Mucosa of descending colon (tissue), 3 donors: ENCODE data around the gene TEX261. TPM values are rescaled to one million over a fixed set of nuclear protein-coding genes. Genes with fewer than 3 reads are reported as not detected.
A peak's percentile ranks its signal among the peaks of the same experiment; 100 is the strongest.

Experiments used
- ATAC-seq: fragments of 200-7000 bp; cut with Tn5 transposase; one replicate; pipeline ENCODE4 v1.9.1; 2020; ENCODE audit warnings: mild to moderate bottlenecking, moderate library complexity
- DNase-seq, 3 donors: peaks; one replicate each; pipeline ENCODE4 v3.0.0-alpha.2; 2020
- H3K36me3 ChIP-seq: fragments of 200-600 bp; one replicate; pipeline ENCODE4 v1.8.0; 2021; ENCODE audit warnings: low read depth, mild to moderate bottlenecking
- H3K4me1 ChIP-seq: fragments of 200-600 bp; one replicate; pipeline ENCODE4 v1.8.0; 2021; ENCODE audit warnings: low read depth, mild to moderate bottlenecking
- H3K4me3 ChIP-seq: fragments of 200-600 bp; one replicate; pipeline ENCODE4 v1.8.0; 2021; ENCODE audit warnings: mild to moderate bottlenecking
- H3K9me3 ChIP-seq: fragments of 200-600 bp; one replicate; pipeline ENCODE4 v1.8.0; 2021; ENCODE audit warnings: mild to moderate bottlenecking
- intact Hi-C, 2 donors: fragments of 100-400 bp; cut with DNase I in 1 of 2; cut with micrococcal nuclease in 1 of 2; formaldehyde crosslinking; loops; one replicate each; pipeline versions ENCODE4 v1.11.0 to v1.11.1; 2022; cut with DNase I, micrococcal nuclease
- total RNA-seq, 3 donors: library from RNA; stranded (reverse); fragmentation: NEBNext Ultra II Directional in 2 of 3; extraction: Animal tissue kit (Norgen Biotek cat#: 25700) in 2 of 3; gene quantifications; one replicate each; pipeline versions ENCODE4 v1.2.1 to v1.2.4, GENCODE V29; 2021 to 2023
- TF ChIP-seq, protein P1 (sequence below): fragments of 200-600 bp; IDR thresholded peaks from one replicate; pipeline ENCODE4 v1.8.0; 2022; ENCODE audit warnings: antibody characterized with exemption, mild to moderate bottlenecking
- donor health status: DM: no; HTN: no; CAD: no; lungs with moderate emphysema.
- donor health status: DM: no; HTN: no; CAD: no.
- donor health status: DM: no; HTN: yes; CAD: no.

TEX261 gene
- total RNA-seq, 3 donors from 2014 or later: 51.0 to 63.0 (median 51.4) TPM

DNA sequence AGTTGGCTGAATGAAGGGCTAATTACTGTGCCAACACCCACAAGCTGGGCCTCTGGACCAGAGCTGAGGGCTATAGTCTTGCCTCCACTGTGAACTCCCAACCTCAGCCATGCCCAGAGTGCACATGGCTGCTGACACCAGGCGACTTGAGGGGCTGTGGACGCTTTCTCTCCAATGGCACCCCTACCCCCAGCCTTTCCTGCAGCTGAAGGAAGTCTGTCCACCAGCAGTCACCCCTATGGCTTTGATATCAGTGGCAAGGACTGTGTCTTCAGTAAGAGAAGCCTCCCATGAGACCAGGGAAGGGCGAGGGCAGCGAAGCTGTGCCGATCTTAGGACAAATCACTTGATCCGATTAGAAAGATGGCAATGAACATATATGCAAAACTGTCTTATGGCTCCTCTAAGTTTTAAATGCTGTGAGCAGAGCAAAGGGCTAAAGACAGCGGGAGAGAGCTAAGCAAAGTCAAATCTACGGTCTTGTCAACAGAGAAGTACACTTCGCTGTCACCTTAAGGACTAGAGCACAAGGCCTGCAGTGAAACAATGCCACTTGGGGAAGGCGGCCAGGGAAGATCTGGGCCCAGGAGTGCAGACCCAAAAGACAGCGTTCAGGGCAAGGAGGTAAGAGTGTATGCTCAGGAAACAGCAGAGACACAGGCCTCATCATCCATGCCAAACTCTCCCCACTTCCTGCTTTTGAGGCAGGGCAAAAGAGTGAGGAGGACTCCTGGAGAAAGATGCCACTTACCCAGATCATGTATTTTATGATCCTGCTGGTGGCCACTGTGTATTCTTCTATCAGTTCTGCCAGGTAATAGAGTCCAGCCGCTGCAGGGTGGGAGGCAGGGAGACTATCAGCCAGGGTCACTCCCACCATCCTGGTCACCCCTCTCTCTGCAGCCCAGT is 1.5 kb downstream of the TEX261 start:
- no peak for ATAC-seq

DNA sequence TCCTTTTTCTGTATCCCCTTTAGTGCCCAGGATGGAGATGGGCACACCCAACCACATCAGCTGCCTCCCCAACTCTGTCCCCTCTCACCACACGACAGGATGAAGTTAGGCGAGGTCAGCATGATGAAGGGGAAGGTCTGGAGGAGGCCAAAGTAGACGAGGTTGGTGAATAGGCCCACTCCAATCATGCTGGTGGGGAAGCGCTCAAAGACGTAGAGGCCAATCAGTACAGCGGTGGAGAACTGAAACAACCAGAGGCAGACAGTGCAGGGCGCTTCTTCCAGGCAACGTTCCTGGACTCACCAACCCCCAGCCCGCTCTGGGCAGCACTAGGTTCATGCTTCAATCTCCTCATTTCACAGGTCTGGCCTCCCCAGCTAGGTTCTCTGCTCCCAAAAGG is 2.9 kb downstream of the TEX261 start:
- intact Hi-C loops: no loop called here
- peaks cover 6% of the 10 kb centered on the region for H3K36me3 ChIP-seq

More for the DNA sequence above, 1.5 kb downstream of the TEX261 start:
- intact Hi-C loops: no loop called here
- peaks cover 3% of the 10 kb centered on the region for H3K36me3 ChIP-seq
- DNase-seq: no peak
- H3K4me3 ChIP-seq: no peak overlapping the region
- peaks cover 21% of the 10 kb centered on the region for H3K4me1 ChIP-seq
- H3K9me3 ChIP-seq: no peaks in the 10 kb centered on the region
- TF ChIP-seq, protein P1, sequence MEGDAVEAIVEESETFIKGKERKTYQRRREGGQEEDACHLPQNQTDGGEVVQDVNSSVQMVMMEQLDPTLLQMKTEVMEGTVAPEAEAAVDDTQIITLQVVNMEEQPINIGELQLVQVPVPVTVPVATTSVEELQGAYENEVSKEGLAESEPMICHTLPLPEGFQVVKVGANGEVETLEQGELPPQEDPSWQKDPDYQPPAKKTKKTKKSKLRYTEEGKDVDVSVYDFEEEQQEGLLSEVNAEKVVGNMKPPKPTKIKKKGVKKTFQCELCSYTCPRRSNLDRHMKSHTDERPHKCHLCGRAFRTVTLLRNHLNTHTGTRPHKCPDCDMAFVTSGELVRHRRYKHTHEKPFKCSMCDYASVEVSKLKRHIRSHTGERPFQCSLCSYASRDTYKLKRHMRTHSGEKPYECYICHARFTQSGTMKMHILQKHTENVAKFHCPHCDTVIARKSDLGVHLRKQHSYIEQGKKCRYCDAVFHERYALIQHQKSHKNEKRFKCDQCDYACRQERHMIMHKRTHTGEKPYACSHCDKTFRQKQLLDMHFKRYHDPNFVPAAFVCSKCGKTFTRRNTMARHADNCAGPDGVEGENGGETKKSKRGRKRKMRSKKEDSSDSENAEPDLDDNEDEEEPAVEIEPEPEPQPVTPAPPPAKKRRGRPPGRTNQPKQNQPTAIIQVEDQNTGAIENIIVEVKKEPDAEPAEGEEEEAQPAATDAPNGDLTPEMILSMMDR: no peak

DNA sequence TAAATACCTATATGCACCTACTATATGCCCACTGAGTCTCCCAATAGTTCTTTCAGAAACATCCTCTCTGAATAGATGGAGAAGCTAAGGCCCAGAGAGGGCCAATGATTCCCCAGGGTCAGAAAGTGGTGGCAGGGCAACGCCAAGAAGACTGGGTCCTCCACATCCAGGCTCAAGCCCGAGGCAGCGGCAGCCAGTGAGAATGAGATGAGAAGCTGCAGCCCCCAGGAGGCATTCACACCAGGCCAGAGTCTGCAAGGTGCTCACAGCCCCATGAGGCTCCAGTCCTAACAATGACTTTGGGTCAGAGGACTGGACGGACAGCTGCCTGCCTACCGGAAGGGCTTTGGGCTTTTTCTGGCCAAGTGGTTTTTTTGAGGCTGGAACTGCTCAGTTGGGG is 3.5 kb downstream of the TEX261 start:
- no peak for ATAC-seq
- Histone ChIP-seq H3K4me1 (peaks cover 21% of the 10 kb centered on the region), H3K9me3 (no peaks in the 10 kb centered on the region), H3K4me3 (no peak overlapping the region), H3K36me3 (peaks cover 6% of the 10 kb centered on the region)
- no peak for DNase-seq
- intact Hi-C loops: no loop called here
- TF ChIP-seq, protein P1: no peak

More for the DNA sequence above, 2.9 kb downstream of the TEX261 start:
- ATAC-seq: no peak
- Histone ChIP-seq H3K4me3 (no peak overlapping the region), H3K9me3 (no peaks in the 10 kb centered on the region), H3K4me1 (peaks cover 21% of the 10 kb centered on the region)
- DNase-seq: no peak
- TF ChIP-seq, protein P1: no peak

DNA sequence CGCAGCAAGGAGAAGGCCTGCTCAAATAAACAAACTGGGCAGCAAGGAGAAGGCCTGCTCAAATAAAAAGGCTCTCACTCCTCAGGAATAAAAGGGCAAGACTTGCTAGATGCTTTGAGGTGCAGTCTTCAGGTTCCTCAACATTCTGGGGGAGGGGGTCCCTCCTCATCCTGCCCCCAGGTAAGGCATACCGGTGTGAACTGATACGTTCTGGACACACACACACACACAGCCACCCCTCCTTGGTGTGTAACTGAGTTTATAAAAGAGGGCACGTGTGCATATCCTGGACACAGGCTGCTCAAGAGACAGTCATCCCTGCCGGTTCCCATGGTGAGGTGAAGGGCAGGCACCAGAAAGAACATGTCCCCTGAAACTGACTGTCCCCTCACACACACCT is 4.5 kb downstream of the TEX261 start:
- TF ChIP-seq, protein P1: no peak
- peaks cover 16% of the 10 kb centered on the region for H3K4me1 ChIP-seq
- DNase-seq: no peak
- intact Hi-C loops: no loop called here
- H3K4me3 ChIP-seq: no peak overlapping the region
- no peaks in the 10 kb centered on the region for H3K9me3 ChIP-seq
- peaks cover 6% of the 10 kb centered on the region for H3K36me3 ChIP-seq
- ATAC-seq: no peak

DNA sequence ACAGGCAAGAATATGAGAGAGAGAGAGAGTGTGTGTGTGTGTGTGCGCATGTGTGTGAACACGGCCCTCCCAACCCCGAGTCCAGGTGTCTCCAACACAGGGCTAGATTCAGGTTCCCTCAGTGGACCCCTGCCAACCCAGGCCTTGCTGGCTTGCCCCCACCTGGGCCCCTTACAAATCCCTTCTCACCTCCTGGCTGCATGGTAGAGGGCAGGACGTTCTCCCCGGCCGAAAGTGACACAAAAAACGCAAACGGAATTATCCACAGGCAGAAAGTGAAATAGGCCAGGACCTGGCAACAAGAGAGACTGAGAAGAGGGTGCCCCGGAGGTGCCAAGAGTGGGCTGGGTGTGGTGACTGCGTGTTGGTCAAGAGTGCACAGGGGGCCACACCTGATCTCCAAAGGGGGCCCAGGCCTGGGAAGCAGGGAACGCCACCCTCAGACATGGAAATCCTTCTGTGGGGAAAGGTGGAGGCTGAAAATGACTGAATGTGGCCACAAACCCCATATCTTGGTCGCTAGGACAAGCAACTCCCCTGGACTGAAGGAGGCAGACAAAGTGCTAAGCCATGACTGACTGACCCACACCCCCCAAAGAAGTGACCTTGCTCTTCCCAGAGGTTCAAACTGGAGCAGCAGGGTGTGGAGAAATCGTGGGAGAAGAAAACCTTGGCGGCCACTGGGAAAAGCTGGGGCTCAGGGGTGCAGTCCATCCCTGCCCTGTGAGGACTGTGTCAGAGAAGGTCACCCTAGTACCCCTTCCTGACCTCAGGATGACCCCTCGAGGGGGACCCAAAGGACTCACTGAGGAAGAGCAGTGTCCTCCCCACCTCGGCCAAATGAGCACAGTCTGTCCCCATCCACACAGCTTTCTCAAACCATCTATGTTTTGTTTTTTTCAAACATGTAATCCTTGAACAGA is 5.7 kb downstream of the TEX261 start:
- H3K36me3 ChIP-seq: peaks cover 6% of the 10 kb centered on the region
- no peaks in the 10 kb centered on the region for H3K9me3 ChIP-seq
- ATAC-seq (no peak), DNase-seq (peak in 1 of 3 donors; percentile 11)
- intact Hi-C loops: no loop called here
- TF ChIP-seq, protein P1: no peak
- H3K4me1 ChIP-seq: peaks cover 17% of the 10 kb centered on the region
- no peak overlapping the region for H3K4me3 ChIP-seq
